Measurements from ENCODE around the gene C11orf65.
"Not testable (repeated sequence)": the region's sequence is repeated elsewhere in the genome, so short reads cannot be mapped to it uniquely, and the experiment has no call there.

Gene C11orf65

GRCh38 chr11:108474664-108475463 lies 7.5 kb upstream of the C11orf65 start:
- no peak for DNase-seq (ENCODE audit: low spot score)

- no peak for DNase-seq (ENCODE audit: low spot score)
These were observed 5.4 kb upstream of the C11orf65 start for GRCh38 chr11:108472681-108473080.

- no peak for DNase-seq (ENCODE audit: low spot score)
These were observed 1.1 kb upstream of the C11orf65 start for GRCh38 chr11:108468478-108468864.

GRCh38 chr11:108466405-108466804 lies 924 bp downstream of the C11orf65 start:
- DNase-seq (ENCODE audit: low spot score): no peak

- DNase-seq (ENCODE audit: low spot score): no peak
These were observed 14.0 kb downstream of the C11orf65 start for GRCh38 chr11:108453207-108453835.

- not testable (repeated sequence) for DNase-seq (ENCODE audit: low spot score)
These were observed 25.9 kb downstream of the C11orf65 start for GRCh38 chr11:108441445-108441844.

GRCh38 chr11:108436594-108436993 lies 30.7 kb downstream of the C11orf65 start:
- no peak for DNase-seq (ENCODE audit: low spot score)

GRCh38 chr11:108435066-108435465 lies 32.3 kb downstream of the C11orf65 start:
- no peak for DNase-seq (ENCODE audit: low spot score)

GRCh38 chr11:108432783-108433182 lies 34.5 kb downstream of the C11orf65 start:
- no peak for DNase-seq (ENCODE audit: low spot score)

- DNase-seq (ENCODE audit: low spot score): no peak
These were observed 35.3 kb downstream of the C11orf65 start for GRCh38 chr11:108431997-108432396.

GRCh38 chr11:108431370-108431769 lies 36.0 kb downstream of the C11orf65 start:
- DNase-seq (ENCODE audit: low spot score): no peak

GRCh38 chr11:108417551-108417950 lies 49.8 kb downstream of the C11orf65 start:
- peak; percentile 1 for DNase-seq (ENCODE audit: low spot score)

GRCh38 chr11:108414958-108415357 lies 52.4 kb downstream of the C11orf65 start:
- DNase-seq (ENCODE audit: low spot score): no peak

- no peak for DNase-seq (ENCODE audit: low spot score)
These were observed 61.6 kb downstream of the C11orf65 start for GRCh38 chr11:108405706-108406105.

- DNase-seq (ENCODE audit: low spot score): no peak
These were observed 64.3 kb downstream of the C11orf65 start for GRCh38 chr11:108403052-108403451.

- DNase-seq (ENCODE audit: low spot score): no peak
These were observed 65.1 kb downstream of the C11orf65 start for GRCh38 chr11:108402241-108402640.

- no peak for DNase-seq (ENCODE audit: low spot score)
These were observed 68.9 kb downstream of the C11orf65 start for GRCh38 chr11:108398439-108398838.

GRCh38 chr11:108396672-108397071 lies 70.7 kb downstream of the C11orf65 start:
- DNase-seq (ENCODE audit: low spot score): not testable (repeated sequence)

GRCh38 chr11:108394744-108395284 lies 72.5 kb downstream of the C11orf65 start:
- no peak for DNase-seq (ENCODE audit: low spot score)

- no peak for DNase-seq (ENCODE audit: low spot score)
These were observed 74.3 kb downstream of the C11orf65 start for GRCh38 chr11:108393046-108393445.

- no peak for DNase-seq (ENCODE audit: low spot score)
These were observed 75.0 kb downstream of the C11orf65 start for GRCh38 chr11:108392353-108392752.

GRCh38 chr11:108388576-108388975 lies 78.8 kb downstream of the C11orf65 start:
- no peak for DNase-seq (ENCODE audit: low spot score)

GRCh38 chr11:108373505-108373904 lies 93.8 kb downstream of the C11orf65 start:
- DNase-seq (ENCODE audit: low spot score): not testable (repeated sequence)
